NCI-H510A (cell line): Measurements from ENCODE around the gene NR1D2.

Source experiments
- DNase-seq: peaks from one replicate; lab custom pipeline; 2025; lab: John Stamatoyannopoulos, UW

The NR1D2 gene

GRCh38 chr3:23964537-23965235, 19.6 kb downstream of the NR1D2 start:
- no peak for DNase-seq

DNA sequence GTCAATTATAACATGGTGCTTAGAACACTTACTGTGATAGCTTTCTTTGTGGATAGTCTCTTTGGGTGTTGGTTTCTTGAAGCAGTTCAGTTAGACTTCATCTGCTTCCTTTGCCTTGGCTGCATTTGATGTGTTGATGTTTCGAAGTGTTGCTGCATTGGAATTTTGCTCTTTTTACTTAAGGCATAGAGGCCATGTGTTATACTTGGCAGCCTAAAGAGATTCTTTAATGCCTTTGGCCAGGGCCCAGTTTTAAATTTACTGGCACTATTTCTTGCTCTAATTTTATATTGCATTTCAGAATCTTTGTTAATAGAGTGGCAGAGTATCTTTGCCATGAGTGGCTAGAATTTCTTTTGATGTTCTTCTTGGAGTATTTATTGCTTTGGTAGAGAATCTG, 21.2 kb downstream of the NR1D2 start:
- DNase-seq, result no peak

GRCh38 chr3:23968463-23969184, 23.5 kb downstream of the NR1D2 start:
- DNase-seq, result no peak

GRCh38 chr3:23969393-23969792, 24.3 kb downstream of the NR1D2 start:
- DNase-seq, result no peak

GRCh38 chr3:23971684-23972083, 26.6 kb downstream of the NR1D2 start:
- DNase-seq, result no peak

GRCh38 chr3:23976555-23976954, 31.5 kb downstream of the NR1D2 start:
- DNase-seq, result no peak

DNA sequence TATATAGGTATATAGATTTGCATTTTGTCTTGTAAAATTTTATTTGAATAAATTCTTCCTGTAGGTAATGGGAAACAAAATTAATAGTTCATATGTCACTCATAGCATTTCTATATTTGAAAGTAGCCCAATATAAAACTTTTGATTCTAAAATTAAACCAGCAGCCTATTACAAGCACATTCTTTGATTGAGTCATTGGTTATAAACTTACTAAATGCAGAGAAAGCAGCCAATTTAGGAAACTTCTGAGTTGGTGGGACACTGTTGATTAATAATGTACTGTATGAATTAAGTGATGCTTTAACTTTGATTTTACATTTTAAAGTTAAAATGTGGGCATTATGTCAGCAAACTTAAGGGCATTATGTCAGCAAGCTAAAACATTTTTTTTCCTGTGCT, 34.5 kb downstream of the NR1D2 start:
- no peak for DNase-seq

DNA sequence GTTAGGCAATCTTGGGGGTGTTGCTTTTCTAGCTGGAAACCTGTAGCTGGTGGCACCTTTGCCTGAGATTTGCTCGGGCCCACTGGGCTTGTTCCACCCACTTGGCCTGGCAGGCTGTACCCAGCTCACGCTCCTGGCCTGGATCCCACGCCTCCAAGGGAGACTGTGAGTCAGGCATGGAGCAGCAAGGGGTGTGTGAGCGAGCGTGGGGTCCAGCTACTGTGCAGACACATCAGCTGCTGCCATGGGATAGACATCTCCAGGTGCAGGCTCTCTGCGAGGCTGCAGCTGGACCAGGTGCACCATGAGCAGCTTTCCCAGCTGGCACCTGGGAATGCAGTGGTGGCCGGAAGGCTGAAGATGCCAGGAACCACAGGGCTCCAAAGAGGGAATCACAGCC, 36.0 kb downstream of the NR1D2 start:
- no peak for DNase-seq

GRCh38 chr3:23981955-23982354, 36.9 kb downstream of the NR1D2 start:
- DNase-seq, result no peak

- DNase-seq, result no peak
Measured at GRCh38 chr3:23984934-23985333, 39.8 kb downstream of the NR1D2 start.

GRCh38 chr3:23985747-23986544, 40.9 kb downstream of the NR1D2 start:
- DNase-seq, result no peak

DNA sequence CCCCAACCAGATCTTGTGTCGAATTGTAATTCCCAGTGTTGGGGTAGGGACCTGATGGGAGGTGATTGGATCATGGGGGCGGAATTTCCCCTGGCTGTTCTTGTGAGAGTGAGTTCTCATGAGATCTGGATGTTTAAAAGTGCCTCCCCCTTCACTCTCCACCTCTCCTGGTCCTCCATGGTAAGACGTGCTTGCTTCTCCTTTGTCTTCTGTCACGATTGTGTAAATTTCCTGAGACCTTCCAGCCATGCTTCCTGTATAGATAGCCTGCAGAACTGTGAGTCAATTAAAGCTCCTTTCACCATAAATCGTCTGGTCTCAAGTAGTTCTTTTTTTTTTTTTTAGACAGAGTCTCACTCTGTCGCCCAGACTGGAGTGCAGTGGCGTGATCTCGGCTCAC, 42.3 kb downstream of the NR1D2 start:
- DNase-seq, result no peak

DNA sequence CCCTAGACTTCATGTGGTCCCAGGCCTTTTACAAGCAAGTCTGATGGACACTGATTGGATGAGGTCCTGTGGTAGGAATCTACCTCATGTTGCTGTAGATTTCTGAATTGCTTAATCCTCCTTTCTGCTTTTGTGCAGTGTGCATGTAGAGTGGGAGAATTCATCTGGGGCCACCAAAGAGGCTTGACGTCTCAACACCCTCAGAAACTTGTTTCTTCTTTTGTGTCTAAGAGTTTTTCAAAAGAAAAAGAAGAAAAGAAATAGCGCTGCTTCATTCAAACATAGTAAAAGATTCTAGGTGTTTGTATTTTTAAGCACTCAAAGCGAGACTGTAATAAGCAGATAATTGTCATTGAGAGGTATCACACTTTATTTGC, 46.2 kb downstream of the NR1D2 start:
- no peak for DNase-seq

GRCh38 chr3:23991683-23992628, 46.9 kb downstream of the NR1D2 start:
- DNase-seq, result no peak

DNA sequence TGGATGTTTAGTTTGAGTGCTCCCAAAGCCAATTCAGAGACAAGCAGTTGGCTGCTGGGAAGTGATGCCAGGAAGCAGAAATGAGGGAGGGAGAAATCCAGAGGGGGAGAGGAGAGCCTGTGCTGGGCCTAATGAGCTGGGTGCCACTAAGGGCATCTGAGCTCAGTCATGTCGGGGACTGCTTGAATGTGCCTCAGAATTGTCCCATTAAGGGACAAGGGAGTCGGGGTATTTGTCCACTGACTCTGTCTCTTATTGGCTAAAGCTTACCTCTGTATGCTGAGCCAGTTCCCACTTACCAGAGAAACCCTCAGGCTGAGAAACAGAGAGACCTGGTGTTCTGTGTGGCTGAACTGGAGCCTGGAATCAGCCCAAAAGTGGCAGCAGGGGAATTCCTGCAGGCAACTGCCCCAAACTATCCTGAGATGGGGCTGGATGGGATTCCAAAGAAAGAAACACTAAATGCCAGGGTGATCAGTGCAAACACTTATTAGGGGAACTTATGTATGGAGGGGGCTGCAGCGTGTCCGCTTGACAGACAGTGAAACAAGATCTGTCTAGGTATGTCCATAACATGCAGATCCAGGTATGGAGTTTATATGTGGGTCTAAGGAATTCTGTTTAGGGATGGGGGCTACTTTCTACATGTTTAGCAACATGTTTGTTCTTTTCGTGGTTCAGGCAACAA, 48.6 kb downstream of the NR1D2 start:
- DNase-seq, result no peak

GRCh38 chr3:23994244-23994569, 49.1 kb downstream of the NR1D2 start:
- no peak for DNase-seq

GRCh38 chr3:23995219-23995618, 50.1 kb downstream of the NR1D2 start:
- no peak for DNase-seq

GRCh38 chr3:23996095-23996524, 51.0 kb downstream of the NR1D2 start:
- DNase-seq, result no peak

DNA sequence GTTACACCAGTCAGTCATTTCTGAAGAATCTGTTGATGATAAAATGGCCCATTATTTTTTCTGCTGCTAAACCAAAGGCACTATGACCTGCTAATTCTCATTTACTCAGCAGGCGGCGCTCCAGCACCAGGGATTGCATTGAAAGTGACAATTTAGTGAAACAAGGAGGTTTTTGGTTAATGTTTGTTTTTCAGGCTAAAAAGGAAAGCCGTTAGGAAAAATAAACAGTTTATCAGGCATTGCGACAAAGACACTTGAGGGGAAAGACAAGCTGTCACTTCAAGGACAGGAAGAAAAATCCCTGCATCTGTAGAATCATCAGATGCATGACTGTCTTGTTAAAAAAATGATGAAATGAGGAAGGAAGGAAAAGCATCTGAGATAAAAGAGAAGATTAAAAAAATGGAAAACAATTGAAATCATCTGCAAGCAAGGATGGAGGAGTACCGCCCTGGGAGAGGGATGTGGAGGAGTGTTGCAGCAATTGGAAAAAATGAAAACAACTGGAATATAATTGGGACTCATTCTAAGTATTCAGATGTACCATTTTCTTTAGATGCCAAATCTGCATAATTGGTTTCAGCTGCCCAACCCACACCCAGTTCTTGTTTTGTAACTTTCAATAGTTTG, 54.0 kb downstream of the NR1D2 start:
- no peak for DNase-seq

DNA sequence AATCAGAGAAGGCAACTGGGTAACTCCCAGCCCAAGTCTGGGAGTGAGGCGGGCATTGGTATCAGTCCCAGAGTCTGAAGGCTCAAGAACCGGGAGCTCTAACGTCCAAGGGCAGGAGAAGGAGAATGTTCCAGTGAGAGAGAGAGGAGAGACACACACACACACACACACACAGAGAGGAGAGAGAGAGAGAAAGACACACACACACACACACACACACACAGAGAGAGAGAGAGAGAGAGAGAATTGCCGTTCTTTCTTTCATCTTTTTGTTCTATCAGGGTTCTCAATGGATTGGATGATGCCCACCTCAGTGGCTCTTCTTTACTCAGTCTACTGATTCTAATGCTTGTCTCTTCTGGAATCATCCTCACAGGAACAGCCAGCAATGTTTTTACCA, 57.0 kb downstream of the NR1D2 start:
- no peak for DNase-seq

DNA sequence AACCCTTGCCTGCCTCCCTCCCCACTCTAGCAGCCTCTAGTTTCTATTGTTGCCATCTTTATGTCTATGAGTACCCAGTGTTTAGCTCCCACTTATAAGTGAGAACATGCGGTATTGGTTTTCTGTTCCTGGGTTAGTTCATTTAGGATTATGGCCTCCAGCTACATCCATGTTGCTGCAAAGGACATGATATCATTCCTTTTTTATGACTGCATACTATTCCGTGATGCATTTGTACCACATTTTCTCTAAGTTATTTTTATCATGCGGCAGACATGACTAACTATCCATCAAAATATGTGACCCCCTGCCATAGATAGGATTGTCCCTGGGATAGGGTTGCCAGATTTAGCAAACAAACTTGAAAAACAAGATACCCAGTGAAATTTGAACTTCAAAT, 58.4 kb downstream of the NR1D2 start:
- no peak for DNase-seq
